ENCODE results near the gene SHKBP1. TPM values are rescaled to one million over a fixed set of nuclear protein-coding genes. Genes with fewer than 3 reads are reported as not detected.
"Not testable (repeated sequence)": the region's sequence is repeated elsewhere in the genome, so short reads cannot be mapped to it uniquely, and the experiment has no call there.

The SHKBP1 gene
- total RNA-seq, 1 donor from 2014 or later = 51.6 TPM

DNA sequence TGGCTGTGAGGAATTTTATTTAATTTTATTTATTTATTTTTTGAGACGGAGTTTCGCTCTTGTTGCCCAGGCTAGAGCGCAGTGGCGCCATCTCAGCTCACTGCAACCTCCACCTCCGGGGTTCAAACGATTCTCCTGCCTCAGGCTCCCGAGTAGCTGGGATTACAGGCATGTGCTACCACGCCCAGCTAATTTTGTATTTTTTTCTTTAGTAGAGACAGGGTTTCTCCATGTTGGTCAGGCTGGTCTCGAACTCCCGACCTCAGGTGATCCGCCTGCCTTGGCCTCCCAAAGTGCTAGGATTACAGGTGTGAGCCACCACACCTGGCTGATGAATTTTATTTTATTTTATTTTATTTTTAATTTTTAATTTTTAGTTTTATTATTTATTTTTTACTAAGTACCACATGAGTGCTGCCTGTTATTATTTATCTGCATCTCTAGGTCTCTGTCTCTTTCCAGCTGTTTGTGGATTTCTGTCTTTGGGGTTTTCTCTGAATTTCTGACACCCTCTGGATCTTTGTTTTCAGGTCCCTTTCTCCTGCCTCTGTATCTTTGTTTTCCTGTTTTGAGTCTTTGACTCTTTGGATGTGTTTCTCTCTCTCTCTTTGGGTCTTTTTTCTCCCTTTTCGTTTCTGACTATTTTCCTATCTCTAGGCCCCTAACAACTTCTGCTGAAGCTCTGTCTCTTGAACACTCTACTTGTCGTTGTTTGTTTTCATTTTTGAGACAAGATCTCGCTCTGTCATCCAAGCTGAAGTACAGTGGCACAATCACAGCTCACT, 47.9 kb downstream of the SHKBP1 start:
- intact Hi-C loops (cut with DNase I); H3K27me3 ChIP-seq: not testable (repeated sequence)

DNA sequence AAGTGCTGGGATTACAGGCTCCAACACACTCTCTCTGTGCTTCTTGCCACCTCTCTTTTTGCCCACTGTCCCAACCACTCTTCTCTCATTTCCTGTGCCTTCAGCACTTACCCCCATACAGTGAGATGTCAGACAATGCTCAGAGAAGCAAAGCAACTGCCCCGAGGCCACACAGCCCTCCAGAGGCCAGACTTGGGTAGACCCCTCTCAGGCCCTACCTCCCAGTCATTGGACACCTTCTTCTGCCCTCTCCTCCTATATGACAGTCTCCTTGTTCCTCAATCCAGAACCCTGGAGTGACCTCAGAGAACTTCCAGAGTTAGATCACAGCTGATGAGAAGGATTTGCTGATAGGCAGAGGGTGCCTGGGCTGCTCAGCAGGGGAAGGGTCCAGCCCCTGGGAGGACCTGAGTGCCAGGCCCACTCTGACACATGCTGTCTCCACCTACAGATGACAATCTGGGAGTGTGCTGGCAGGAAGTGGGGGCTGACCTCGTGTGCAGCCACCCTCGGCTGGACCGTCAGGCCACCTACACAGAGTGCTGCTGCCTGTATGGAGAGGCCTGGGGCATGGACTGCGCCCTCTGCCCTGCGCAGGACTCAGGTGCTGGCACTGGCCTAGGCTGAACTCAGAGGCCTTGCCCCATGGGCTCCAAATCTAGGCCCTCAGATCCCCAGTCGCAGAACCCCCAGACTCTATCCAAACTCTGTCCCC, 48.9 kb downstream of the SHKBP1 start:
- no peaks in the 10 kb centered on the region for H3K27me3 ChIP-seq
- TF ChIP-seq POLR2A (IDR thresholded peaks at IDR 0.05) (no peak), POLR2AphosphoS5 (IDR thresholded peaks at IDR 0.05; ENCODE audit: insufficient read depth in 1 of 2, low read depth in 1 of 2) (no peak)
- TF ChIP-seq, protein P1, sequence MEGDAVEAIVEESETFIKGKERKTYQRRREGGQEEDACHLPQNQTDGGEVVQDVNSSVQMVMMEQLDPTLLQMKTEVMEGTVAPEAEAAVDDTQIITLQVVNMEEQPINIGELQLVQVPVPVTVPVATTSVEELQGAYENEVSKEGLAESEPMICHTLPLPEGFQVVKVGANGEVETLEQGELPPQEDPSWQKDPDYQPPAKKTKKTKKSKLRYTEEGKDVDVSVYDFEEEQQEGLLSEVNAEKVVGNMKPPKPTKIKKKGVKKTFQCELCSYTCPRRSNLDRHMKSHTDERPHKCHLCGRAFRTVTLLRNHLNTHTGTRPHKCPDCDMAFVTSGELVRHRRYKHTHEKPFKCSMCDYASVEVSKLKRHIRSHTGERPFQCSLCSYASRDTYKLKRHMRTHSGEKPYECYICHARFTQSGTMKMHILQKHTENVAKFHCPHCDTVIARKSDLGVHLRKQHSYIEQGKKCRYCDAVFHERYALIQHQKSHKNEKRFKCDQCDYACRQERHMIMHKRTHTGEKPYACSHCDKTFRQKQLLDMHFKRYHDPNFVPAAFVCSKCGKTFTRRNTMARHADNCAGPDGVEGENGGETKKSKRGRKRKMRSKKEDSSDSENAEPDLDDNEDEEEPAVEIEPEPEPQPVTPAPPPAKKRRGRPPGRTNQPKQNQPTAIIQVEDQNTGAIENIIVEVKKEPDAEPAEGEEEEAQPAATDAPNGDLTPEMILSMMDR (IDR thresholded peaks at IDR 0.05) = no peak
- H3K4me3 ChIP-seq = no peak overlapping the region
- peaks cover 4% of the 10 kb centered on the region for H3K4me1 ChIP-seq
- no peaks in the 10 kb centered on the region for H3K9me3 ChIP-seq
- peaks cover 0 to 78% of the 10 kb centered on the region in 2 donors for H3K36me3 ChIP-seq
- intact Hi-C loops (cut with DNase I) = no loop called here
- no peak for DNase-seq (ENCODE audit: extremely low spot score in 2 of 2)
- H3K27ac ChIP-seq = no peak overlapping the region

More for the DNA sequence above, 47.9 kb downstream of the SHKBP1 start:
- H3K4me1 ChIP-seq; H3K9me3 ChIP-seq; DNase-seq (ENCODE audit: extremely low spot score in 2 of 2); H3K4me3 ChIP-seq; H3K27ac ChIP-seq: not testable (repeated sequence)
- peaks cover 0 to 83% of the 10 kb centered on the region in 2 donors for H3K36me3 ChIP-seq

DNA sequence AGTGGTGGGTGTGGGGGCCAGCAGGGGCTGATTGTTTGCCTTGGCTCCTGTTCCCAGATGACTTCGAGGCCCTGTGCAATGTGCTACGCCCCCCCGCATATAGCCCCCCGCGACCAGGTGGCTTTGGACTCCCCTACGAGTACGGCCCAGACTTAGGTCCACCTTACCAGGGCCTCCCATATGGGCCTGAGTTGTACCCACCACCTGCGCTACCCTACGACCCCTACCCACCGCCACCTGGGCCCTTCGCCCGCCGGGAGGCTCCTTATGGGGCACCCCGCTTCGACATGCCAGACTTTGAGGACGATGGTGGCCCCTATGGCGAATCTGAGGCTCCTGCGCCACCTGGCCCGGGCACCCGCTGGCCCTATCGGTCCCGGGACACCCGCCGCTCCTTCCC, 50.2 kb downstream of the SHKBP1 start:
- Histone ChIP-seq H3K27ac (no peak overlapping the region), H3K4me3 (no peak overlapping the region), H3K4me1 (peaks cover 4% of the 10 kb centered on the region), H3K9me3 (no peaks in the 10 kb centered on the region), H3K27me3 (no peaks in the 10 kb centered on the region), H3K36me3 (peaks cover 0 to 65% of the 10 kb centered on the region in 2 donors)
- TF ChIP-seq POLR2AphosphoS5 (IDR thresholded peaks at IDR 0.05; ENCODE audit: insufficient read depth in 1 of 2, low read depth in 1 of 2) (peak in 1 of 2 donors; percentile 1), POLR2A (IDR thresholded peaks at IDR 0.05) (no peak)
- intact Hi-C loops (cut with DNase I) = no loop called here
- no peak for DNase-seq (ENCODE audit: extremely low spot score in 2 of 2)

DNA sequence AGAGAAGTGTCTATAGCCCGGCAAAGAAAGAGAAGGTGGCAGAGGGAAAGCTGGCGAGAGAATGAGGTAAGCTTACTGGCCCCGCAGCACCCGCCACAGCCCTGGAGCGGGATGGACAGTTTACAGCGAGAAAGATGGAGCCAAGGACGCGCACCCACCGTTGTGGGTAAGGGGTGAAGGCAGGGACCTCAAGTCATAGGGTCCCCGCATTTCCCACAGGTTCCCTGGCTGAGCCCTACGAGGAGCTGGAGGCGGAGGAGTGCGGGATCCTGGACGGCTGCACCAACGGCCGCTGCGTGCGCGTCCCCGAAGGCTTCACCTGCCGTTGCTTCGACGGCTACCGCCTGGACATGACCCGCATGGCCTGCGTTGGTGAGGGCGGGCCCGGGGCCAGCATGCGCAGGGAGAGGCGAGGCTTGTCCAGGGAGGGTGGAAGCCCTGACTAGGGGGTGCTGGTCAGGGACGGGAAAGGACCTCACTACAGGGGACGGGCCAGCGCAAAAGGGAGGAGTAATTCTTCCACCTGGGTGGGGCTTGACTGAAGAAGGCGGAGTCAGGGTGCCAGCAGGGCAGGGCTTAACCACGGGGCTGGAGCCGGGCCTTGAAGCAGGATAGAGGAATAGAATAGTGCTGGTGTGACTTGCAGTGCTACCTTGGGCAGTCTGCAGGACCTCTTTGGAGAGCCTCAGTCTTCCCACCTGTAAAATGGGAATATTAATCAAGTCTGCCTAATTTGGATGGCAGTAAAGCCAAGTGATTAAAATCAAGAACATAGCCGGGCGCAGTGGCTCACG, 51.0 kb downstream of the SHKBP1 start:
- Histone ChIP-seq H3K9me3 (no peaks in the 10 kb centered on the region), H3K4me1 (peaks cover 4% of the 10 kb centered on the region), H3K27me3 (no peaks in the 10 kb centered on the region), H3K27ac (no peak overlapping the region), H3K36me3 (peaks cover 0 to 57% of the 10 kb centered on the region in 2 donors), H3K4me3 (no peak overlapping the region)
- TF ChIP-seq, protein P1 (IDR thresholded peaks at IDR 0.05) = no peak
- TF ChIP-seq POLR2AphosphoS5 (IDR thresholded peaks at IDR 0.05; ENCODE audit: insufficient read depth in 1 of 2, low read depth in 1 of 2) (no peak), POLR2A (IDR thresholded peaks at IDR 0.05) (no peak)
- intact Hi-C loops (cut with DNase I) = no loop called here
- no peak for DNase-seq (ENCODE audit: extremely low spot score in 2 of 2)

DNA sequence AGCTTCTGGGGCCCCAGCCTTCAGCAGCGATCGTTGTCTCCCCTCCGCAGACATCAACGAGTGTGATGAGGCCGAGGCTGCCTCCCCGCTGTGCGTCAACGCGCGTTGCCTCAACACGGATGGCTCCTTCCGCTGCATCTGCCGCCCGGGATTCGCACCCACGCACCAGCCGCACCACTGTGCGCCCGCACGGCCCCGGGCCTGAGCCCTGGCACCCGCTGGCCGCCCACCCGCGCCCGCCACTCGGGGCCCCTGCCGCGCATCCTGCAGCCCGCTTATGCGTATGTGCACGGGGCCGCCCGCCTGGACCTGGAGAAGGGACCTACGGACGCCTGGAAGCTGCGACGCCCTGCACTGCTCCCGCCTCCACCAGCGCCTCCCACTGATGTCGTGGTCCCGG, 52.7 kb downstream of the SHKBP1 start:
- peaks cover 6% of the 10 kb centered on the region for H3K4me1 ChIP-seq
- DNase-seq (ENCODE audit: extremely low spot score in 2 of 2) = no peak
- intact Hi-C loops (cut with DNase I) = no loop called here
- H3K36me3 ChIP-seq = peaks cover 0 to 46% of the 10 kb centered on the region in 2 donors
- TF ChIP-seq, protein P1 (IDR thresholded peaks at IDR 0.05) = no peak
- no peak for TF ChIP-seq POLR2A (IDR thresholded peaks at IDR 0.05)
- no peak for TF ChIP-seq POLR2AphosphoS5 (IDR thresholded peaks at IDR 0.05; ENCODE audit: insufficient read depth in 1 of 2, low read depth in 1 of 2)
- H3K27ac ChIP-seq = no peak overlapping the region
- H3K4me3 ChIP-seq = no peak overlapping the region
- no peaks in the 10 kb centered on the region for H3K27me3 ChIP-seq
- no peaks in the 10 kb centered on the region for H3K9me3 ChIP-seq
